Measurements from ENCODE around the gene CTDSPL.

Gene CTDSPL

DNA sequence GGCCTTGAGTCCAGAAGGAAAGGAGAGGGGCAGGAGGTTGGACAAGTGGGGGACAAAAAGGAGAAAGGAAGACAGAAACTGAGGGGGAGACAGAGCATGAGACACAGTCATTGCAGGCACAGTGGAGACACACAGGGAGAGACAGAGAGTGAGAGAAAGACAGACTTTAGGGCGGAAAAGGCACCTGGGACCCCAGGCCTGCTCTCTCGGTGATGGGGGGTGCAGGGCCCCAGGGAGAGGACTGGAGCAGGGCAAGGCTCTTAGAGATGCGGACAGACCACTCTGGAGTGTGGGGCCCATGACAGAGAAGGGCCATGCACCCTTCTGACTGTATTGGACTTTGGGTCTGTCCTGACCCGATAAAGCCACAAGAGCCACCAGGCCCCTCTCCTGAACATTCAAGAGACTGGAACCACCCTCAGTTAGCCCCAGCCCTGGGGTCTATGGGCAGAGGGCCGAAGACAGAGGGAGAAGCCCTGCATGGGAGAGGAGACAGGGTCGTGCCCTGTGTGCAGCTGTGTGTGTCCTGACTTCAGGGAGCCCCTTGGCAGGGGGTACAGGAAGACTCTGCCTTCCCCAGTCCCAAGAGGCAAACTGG, 155.3 kb downstream of the CTDSPL start:
- no peak for DNase-seq (ENCODE audit: low read depth)
- H3K4me3 ChIP-seq (replicated peaks; ENCODE audit: low read depth, low read length) = no peak overlapping the region
- TF ChIP-seq, protein P1, sequence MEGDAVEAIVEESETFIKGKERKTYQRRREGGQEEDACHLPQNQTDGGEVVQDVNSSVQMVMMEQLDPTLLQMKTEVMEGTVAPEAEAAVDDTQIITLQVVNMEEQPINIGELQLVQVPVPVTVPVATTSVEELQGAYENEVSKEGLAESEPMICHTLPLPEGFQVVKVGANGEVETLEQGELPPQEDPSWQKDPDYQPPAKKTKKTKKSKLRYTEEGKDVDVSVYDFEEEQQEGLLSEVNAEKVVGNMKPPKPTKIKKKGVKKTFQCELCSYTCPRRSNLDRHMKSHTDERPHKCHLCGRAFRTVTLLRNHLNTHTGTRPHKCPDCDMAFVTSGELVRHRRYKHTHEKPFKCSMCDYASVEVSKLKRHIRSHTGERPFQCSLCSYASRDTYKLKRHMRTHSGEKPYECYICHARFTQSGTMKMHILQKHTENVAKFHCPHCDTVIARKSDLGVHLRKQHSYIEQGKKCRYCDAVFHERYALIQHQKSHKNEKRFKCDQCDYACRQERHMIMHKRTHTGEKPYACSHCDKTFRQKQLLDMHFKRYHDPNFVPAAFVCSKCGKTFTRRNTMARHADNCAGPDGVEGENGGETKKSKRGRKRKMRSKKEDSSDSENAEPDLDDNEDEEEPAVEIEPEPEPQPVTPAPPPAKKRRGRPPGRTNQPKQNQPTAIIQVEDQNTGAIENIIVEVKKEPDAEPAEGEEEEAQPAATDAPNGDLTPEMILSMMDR (IDR thresholded peaks at IDR 0.05; ENCODE audit: low read length, missing control alignments) = no peak

DNA sequence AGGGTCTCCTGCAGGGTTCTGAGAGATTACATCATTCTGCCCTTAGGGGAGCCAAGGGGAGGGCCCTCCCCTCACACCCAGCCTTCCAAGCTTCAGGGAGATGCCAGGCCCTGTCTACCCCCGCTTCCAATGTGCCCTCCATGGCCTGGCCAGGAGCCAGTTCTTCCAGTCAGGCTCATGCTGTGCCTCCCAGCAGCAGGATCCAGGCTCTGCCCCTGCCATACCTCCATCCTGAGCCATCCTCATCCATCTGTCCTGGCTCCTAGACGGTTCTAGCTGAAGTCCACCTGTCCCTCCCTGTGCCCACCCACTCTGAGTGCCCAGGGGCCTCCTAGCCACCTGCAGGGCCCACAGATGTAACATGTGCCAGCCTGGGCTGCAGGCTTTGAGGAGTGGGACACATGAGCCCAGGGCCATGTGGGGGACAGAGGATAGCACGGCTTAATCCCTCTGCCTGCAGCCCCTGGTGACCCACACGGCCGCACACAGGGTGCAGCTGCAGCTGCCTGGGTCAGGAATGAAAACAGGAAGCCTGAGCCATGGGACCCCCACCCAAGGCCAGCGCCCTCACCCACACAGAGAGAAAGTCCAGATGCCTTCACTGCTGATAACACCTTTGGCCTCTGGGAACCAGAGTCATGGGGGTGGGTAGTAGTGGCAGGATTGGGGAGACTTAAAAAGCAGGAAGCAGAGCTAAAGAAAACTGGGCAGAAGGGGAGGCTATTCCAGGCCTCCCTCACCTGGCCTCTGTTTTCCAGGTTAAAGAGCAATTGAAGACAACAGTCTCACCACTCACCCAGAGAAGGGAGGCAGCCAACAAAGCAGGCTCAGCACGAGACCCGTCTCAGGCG, 156.0 kb downstream of the CTDSPL start:
- H3K4me3 ChIP-seq (replicated peaks; ENCODE audit: low read depth, low read length) = no peak overlapping the region
- TF ChIP-seq, protein P1 (IDR thresholded peaks at IDR 0.05; ENCODE audit: low read length, missing control alignments) = no peak
- no peak for DNase-seq (ENCODE audit: low read depth)

DNA sequence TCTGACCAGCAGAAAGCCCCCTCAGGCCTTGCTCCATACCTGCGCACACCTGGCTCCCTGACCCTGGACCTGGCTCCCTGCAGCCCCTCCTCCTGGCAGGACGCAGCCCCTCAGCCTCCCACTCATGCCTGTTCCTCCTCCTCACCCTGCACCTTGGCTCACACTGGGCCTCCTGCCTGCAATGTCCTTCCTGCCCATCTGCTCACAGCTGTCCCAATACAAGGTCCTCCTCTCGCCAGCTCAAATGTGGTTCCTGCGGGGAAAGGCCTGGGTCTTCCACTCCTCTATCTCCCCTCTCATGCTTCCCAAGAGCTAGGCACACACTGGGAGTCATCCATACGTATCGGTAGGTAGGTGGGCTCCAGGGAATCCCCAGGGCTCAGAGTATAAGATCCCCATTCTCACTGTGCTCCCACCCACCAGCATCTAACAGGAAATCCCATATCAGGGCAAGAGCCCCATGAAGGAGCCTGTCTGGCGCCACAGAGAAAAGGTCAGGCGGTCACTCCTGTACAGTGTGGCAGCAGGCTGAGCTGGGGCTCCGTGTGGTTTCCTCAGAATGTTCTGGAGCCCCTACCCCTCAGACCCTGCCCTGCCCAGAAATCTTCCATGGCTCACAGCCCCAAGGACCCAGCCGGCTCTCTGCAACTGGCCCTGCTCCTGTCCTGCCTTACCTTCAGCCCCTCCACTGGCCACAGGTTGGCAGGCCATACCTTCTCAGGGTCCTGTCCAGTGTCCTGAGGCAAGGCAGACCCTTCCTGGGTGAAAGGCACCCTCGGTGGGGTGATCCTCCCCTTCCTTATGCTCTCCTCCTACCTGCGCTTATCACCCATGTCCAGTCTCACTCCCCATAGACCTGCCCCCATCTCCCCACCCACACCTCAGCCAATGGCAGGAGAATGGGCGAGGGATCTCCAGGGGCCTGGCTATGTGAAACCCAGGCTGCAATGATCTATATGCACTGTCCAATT, 156.9 kb downstream of the CTDSPL start:
- H3K4me3 ChIP-seq (replicated peaks; ENCODE audit: low read depth, low read length) = no peak overlapping the region
- TF ChIP-seq, protein P1 (IDR thresholded peaks at IDR 0.05; ENCODE audit: low read length, missing control alignments) = no peak
- no peak for DNase-seq (ENCODE audit: low read depth)

DNA sequence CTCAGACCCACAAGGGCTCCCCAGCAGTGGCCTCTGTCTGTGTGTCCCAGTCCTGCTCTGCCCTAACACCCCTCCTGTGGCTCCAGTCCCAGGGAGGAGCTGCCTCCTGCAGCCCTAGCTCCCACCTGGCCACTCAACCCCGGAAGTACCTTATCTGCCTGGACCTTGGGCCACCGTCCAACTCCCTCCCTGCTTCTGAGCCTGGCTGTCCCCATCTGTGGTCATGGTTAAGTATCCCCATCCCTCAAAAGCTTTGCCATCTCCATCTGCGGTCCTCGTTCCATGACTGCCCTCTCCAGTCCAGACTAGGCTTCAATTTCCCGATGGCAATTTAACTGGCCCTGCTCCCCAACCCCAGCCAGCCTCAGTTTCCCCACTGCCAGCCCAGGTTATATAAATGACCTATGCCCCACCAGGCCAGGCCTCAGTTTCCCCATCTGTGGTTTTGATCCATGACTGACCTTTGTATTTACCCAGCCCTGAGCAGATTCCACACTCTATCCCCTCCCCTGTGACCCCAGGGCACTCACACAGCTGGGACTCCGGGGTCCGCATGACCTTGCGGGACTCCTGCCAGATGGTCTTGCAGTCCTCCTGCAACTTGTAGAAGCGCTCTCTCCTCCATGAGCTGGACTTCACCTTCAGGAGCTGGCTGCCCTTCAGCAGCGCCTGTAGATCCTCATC, 158.1 kb downstream of the CTDSPL start:
- TF ChIP-seq, protein P1 (IDR thresholded peaks at IDR 0.05; ENCODE audit: low read length, missing control alignments) = no peak
- no peak overlapping the region for H3K4me3 ChIP-seq (replicated peaks; ENCODE audit: low read depth, low read length)
- no peak for DNase-seq (ENCODE audit: low read depth)

DNA sequence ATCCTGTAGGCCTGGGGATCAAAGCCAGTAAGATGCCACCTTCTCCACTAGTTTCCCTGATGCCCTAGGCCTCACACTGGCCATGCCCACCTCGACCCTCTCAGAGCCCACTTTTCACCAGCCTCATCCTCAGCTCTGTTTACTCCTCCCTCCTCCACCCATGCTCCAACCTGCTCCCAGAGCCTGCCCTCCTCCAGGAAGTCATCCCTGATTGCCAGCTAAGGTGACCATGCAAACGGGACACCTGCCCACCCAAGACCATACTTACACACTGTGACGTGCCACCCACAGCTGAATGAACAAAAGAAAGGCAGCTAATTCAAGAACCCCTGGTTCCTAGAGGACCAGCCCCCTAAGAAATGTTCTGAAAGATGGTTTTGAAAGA, 158.7 kb downstream of the CTDSPL start:
- H3K4me3 ChIP-seq (replicated peaks; ENCODE audit: low read depth, low read length) = no peak overlapping the region
- no peak for DNase-seq (ENCODE audit: low read depth)
- TF ChIP-seq, protein P1 (IDR thresholded peaks at IDR 0.05; ENCODE audit: low read length, missing control alignments) = no peak

DNA sequence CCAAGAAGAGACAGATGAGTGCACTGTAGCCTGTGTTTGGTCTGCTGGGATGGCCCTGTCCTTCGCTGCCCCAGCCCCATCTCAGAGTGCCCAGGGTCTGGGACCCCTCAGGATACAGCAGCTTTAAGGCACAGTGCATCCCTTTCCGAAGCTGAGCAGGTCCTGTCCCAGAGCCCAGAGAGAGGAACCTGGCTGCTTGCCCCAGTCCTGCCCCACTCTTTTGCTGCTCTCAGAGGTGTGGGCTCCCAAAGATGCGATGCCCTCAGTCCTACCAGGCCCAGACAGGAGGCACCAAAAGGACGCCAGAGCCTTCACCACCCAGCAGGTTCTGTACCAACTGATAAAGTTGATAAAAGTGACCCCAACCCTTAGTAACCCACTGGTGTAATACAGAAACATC, 159.5 kb downstream of the CTDSPL start:
- no peak for DNase-seq (ENCODE audit: low read depth)
- TF ChIP-seq, protein P1 (IDR thresholded peaks at IDR 0.05; ENCODE audit: low read length, missing control alignments) = no peak
- no peak overlapping the region for H3K4me3 ChIP-seq (replicated peaks; ENCODE audit: low read depth, low read length)
